ENCODE results near the gene ADPGK.

Gene ADPGK

DNA sequence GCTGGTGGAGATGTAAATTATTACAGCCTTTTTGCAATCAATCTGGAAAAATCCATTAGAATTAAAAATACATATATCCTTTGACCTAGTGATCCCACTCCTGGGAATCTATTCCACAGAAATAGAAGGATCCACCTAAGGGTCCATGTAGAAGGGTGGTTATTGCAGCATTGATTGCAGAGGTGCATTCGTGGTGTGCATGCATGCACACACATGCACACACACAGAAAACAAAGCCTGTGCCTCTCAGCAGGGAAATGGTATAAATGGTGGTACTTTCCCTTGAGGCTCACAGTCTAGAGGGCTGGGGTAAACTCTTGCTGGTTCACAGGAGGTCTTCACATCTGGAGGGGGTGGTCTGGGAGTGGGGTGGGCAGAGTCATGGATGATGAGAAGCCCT lies 19.4 kb upstream of the ADPGK start:
- Histone ChIP-seq H3K27me3 (replicated peaks; ENCODE audit: control insufficient read depth, insufficient read depth, low read length) (no peaks in the 10 kb centered on the region), H3K36me3 (ENCODE audit: control insufficient read depth, insufficient read depth, low read length, severe bottlenecking) (no peaks in the 10 kb centered on the region), H3K4me1 (ENCODE audit: control insufficient read depth, insufficient read depth, low read length) (peaks cover 20% of the 10 kb centered on the region), H3K9ac (ENCODE audit: low read length) (no peak overlapping the region), H3K4me3 (ENCODE audit: low read length) (no peak overlapping the region), H3K9me3 (ENCODE audit: control insufficient read depth, low read length) (no peaks in the 10 kb centered on the region)
- DNase-seq (ENCODE audit: low read depth): no peak

DNA sequence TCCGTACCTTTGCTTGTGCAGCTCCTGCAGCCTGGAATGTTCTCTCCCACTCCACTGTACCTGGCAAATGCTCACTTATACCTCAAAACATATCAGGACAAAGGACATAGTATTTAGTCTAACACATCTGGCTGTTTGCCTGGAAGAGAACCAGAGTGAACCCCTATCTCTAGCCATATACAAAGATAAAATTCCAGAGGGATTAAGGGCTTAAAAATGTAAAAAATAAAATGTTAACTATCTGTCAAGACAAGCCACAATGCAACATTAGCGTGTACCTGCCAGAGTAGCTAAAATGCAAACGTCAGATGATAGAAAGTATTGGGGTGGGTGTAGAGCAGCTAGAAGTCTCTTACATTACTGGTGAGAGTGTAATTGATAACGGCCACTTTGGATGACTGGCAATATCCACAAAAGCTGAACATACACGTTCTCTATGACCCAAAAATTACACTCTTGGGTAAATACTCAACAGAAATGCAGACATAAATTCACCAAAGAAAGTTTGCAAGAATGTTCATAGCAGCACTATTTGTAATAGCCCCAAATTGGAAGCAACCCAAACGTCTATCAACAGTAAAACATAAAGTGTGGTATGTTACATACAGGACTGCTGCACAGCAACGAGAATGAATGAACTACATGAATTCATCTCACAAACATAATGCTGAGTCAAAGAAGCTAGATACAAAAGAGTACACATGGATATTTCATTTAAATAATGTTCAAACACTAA lies 18.2 kb upstream of the ADPGK start:
- peaks cover 27% of the 10 kb centered on the region for H3K4me1 ChIP-seq (ENCODE audit: control insufficient read depth, insufficient read depth, low read length)
- H3K9ac ChIP-seq (ENCODE audit: low read length): no peak overlapping the region
- no peaks in the 10 kb centered on the region for H3K36me3 ChIP-seq (ENCODE audit: control insufficient read depth, insufficient read depth, low read length, severe bottlenecking)
- H3K4me3 ChIP-seq (ENCODE audit: low read length): no peak overlapping the region
- no peak for DNase-seq (ENCODE audit: low read depth)
- no peaks in the 10 kb centered on the region for H3K9me3 ChIP-seq (ENCODE audit: control insufficient read depth, low read length)
- H3K27me3 ChIP-seq (replicated peaks; ENCODE audit: control insufficient read depth, insufficient read depth, low read length): no peaks in the 10 kb centered on the region

GRCh38 chr15:72800833-72801481 lies 17.4 kb upstream of the ADPGK start:
- no peak for DNase-seq (ENCODE audit: low read depth)

GRCh38 chr15:72797834-72798233 lies 14.3 kb upstream of the ADPGK start:
- H3K27me3 ChIP-seq (replicated peaks; ENCODE audit: control insufficient read depth, insufficient read depth, low read length): no peaks in the 10 kb centered on the region
- no peak overlapping the region for H3K9ac ChIP-seq (ENCODE audit: low read length)
- H3K4me1 ChIP-seq (ENCODE audit: control insufficient read depth, insufficient read depth, low read length): peaks cover 33% of the 10 kb centered on the region
- H3K4me3 ChIP-seq (ENCODE audit: low read length): no peak overlapping the region
- no peaks in the 10 kb centered on the region for H3K36me3 ChIP-seq (ENCODE audit: control insufficient read depth, insufficient read depth, low read length, severe bottlenecking)
- no peak for DNase-seq (ENCODE audit: low read depth)
- no peaks in the 10 kb centered on the region for H3K9me3 ChIP-seq (ENCODE audit: control insufficient read depth, low read length)

More at GRCh38 chr15:72800833-72801481, 17.4 kb upstream of the ADPGK start:
- Histone ChIP-seq H3K9me3 (ENCODE audit: control insufficient read depth, low read length) (no peaks in the 10 kb centered on the region), H3K9ac (ENCODE audit: low read length) (peak overlapping the region; percentile 37), H3K36me3 (ENCODE audit: control insufficient read depth, insufficient read depth, low read length, severe bottlenecking) (no peaks in the 10 kb centered on the region), H3K27me3 (replicated peaks; ENCODE audit: control insufficient read depth, insufficient read depth, low read length) (no peaks in the 10 kb centered on the region), H3K4me3 (ENCODE audit: low read length) (peak overlapping the region; percentile 2), H3K4me1 (ENCODE audit: control insufficient read depth, insufficient read depth, low read length) (peaks cover 33% of the 10 kb centered on the region)

DNA sequence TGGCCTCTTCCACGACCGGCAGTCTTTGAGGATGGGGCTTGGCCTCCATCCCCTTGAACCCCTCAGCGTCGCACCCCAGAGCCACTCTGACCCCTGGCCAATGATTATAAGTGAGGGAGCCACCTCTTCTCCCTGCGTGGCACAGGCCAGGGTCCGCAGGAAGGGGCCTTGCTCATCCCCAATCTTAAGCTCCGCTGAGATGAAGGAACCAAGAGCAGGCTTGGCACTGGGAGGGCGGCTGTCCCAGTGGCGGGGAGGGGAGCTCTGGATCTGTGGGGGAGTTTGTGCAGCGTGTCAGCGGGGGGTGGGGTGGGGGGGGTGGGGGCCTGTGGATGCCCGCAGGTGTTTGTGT lies 13.8 kb upstream of the ADPGK start:
- DNase-seq (ENCODE audit: low read depth): no peak
- Histone ChIP-seq H3K9ac (ENCODE audit: low read length) (peak overlapping the region; percentile 82), H3K9me3 (ENCODE audit: control insufficient read depth, low read length) (no peaks in the 10 kb centered on the region), H3K4me3 (ENCODE audit: low read length) (peak overlapping the region; percentile 84), H3K4me1 (ENCODE audit: control insufficient read depth, insufficient read depth, low read length) (peaks cover 33% of the 10 kb centered on the region), H3K36me3 (ENCODE audit: control insufficient read depth, insufficient read depth, low read length, severe bottlenecking) (no peaks in the 10 kb centered on the region), H3K27me3 (replicated peaks; ENCODE audit: control insufficient read depth, insufficient read depth, low read length) (no peaks in the 10 kb centered on the region)

GRCh38 chr15:72796515-72797337 lies 13.2 kb upstream of the ADPGK start:
- H3K9me3 ChIP-seq (ENCODE audit: control insufficient read depth, low read length): no peaks in the 10 kb centered on the region
- H3K4me3 ChIP-seq (ENCODE audit: low read length): peak overlapping the region; percentile 84
- peak overlapping the region; percentile 82 for H3K9ac ChIP-seq (ENCODE audit: low read length)
- peak; percentile 69 for DNase-seq (ENCODE audit: low read depth)
- peaks cover 31% of the 10 kb centered on the region for H3K4me1 ChIP-seq (ENCODE audit: control insufficient read depth, insufficient read depth, low read length)
- no peaks in the 10 kb centered on the region for H3K36me3 ChIP-seq (ENCODE audit: control insufficient read depth, insufficient read depth, low read length, severe bottlenecking)
- H3K27me3 ChIP-seq (replicated peaks; ENCODE audit: control insufficient read depth, insufficient read depth, low read length): no peaks in the 10 kb centered on the region

- Histone ChIP-seq H3K4me1 (ENCODE audit: control insufficient read depth, insufficient read depth, low read length) (peaks cover 25% of the 10 kb centered on the region), H3K4me3 (ENCODE audit: low read length) (peak overlapping the region; percentile 84), H3K27me3 (replicated peaks; ENCODE audit: control insufficient read depth, insufficient read depth, low read length) (no peaks in the 10 kb centered on the region), H3K9ac (ENCODE audit: low read length) (peak overlapping the region; percentile 82), H3K36me3 (ENCODE audit: control insufficient read depth, insufficient read depth, low read length, severe bottlenecking) (no peaks in the 10 kb centered on the region), H3K9me3 (ENCODE audit: control insufficient read depth, low read length) (no peaks in the 10 kb centered on the region)
- DNase-seq (ENCODE audit: low read depth): no peak
Measured at GRCh38 chr15:72796210-72796514, 12.6 kb upstream of the ADPGK start.

DNA sequence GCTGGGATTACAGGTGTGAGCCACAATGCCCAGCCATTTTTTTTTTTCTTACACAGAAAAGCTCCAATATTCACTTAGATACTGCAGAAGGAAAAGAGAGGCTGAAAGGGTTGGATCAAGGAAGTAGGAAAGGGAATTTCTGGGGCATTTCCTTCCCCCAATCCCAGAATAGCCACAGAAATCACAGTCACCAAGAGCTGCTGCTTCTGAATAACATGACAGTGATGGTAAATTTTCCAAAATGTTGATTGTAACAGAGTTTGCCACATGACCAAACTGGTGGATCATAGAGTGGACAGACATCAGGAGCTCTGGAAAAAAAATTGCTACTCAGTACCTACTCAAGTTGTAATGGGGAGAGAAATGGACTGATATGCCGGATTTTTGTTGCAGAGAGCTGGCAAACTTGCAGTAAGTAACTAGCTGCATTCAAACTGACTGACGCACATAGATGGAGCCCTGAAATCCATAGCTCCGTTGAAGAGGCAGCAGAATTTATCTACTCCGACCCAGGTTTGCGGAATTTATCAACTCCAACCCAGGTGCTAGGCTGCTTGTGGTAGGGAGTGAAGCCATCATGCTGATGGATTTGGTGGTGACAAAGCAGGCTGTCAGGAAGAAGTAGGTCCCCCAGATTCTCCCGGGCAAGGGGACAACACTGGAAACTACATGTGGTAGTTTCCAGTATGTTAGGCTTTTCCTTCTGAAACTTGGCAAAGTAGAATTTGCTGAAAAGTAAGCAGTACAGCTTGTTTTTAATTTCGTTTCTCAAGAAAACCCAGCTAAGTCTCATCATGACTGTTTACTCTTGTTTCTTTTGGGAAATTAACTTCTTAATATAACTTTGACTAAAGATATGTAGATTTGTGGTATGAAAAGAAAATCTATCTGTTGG lies 10.5 kb upstream of the ADPGK start:
- Histone ChIP-seq H3K4me1 (ENCODE audit: control insufficient read depth, insufficient read depth, low read length) (peaks cover 28% of the 10 kb centered on the region), H3K9ac (ENCODE audit: low read length) (no peak overlapping the region), H3K9me3 (ENCODE audit: control insufficient read depth, low read length) (no peaks in the 10 kb centered on the region), H3K4me3 (ENCODE audit: low read length) (no peak overlapping the region), H3K36me3 (ENCODE audit: control insufficient read depth, insufficient read depth, low read length, severe bottlenecking) (no peaks in the 10 kb centered on the region), H3K27me3 (replicated peaks; ENCODE audit: control insufficient read depth, insufficient read depth, low read length) (no peaks in the 10 kb centered on the region)
- no peak for DNase-seq (ENCODE audit: low read depth)

GRCh38 chr15:72792431-72792830 lies 8.9 kb upstream of the ADPGK start:
- H3K9ac ChIP-seq (ENCODE audit: low read length): no peak overlapping the region
- no peaks in the 10 kb centered on the region for H3K9me3 ChIP-seq (ENCODE audit: control insufficient read depth, low read length)
- no peaks in the 10 kb centered on the region for H3K36me3 ChIP-seq (ENCODE audit: control insufficient read depth, insufficient read depth, low read length, severe bottlenecking)
- H3K4me3 ChIP-seq (ENCODE audit: low read length): no peak overlapping the region
- peaks cover 25% of the 10 kb centered on the region for H3K4me1 ChIP-seq (ENCODE audit: control insufficient read depth, insufficient read depth, low read length)
- DNase-seq (ENCODE audit: low read depth): no peak
- no peaks in the 10 kb centered on the region for H3K27me3 ChIP-seq (replicated peaks; ENCODE audit: control insufficient read depth, insufficient read depth, low read length)

DNA sequence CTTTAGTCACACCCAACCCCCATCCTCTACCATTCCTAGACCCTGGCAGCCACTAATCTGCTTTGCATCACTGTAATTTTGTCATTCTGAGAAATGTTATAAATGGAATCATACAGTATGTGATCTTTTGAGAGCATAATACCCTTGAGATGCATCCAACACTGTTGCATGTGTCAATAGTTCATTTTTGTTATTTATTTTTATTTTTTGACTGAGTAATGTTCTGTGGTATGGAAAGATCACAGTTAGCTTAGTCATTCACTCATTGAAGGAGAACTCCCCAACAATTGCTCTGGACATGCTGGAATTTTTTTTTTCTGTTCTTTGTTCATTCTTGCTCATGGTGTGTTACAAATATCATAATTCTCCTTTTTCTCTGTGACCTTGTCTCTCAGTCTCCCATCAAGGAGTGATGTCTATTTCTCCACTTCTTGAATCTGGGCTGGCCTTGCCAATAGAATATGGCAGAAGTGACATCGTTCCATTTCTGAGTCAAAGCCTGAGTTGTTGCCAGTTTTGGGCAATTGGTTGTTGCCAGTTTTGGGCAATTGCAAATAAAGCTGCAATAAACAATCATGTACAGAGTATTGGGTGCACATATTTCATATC lies 6.8 kb upstream of the ADPGK start:
- Histone ChIP-seq H3K36me3 (ENCODE audit: control insufficient read depth, insufficient read depth, low read length, severe bottlenecking) (no peaks in the 10 kb centered on the region), H3K27me3 (replicated peaks; ENCODE audit: control insufficient read depth, insufficient read depth, low read length) (no peaks in the 10 kb centered on the region), H3K9me3 (ENCODE audit: control insufficient read depth, low read length) (no peaks in the 10 kb centered on the region), H3K4me1 (ENCODE audit: control insufficient read depth, insufficient read depth, low read length) (peaks cover 23% of the 10 kb centered on the region), H3K4me3 (ENCODE audit: low read length) (no peak overlapping the region), H3K9ac (ENCODE audit: low read length) (no peak overlapping the region)
- DNase-seq (ENCODE audit: low read depth): peak; percentile 56
